GM20000 (cell line): ENCODE measurements around the gene MPV17L2.

ENCODE experiments used
- DNase-seq: peaks from one replicate; pipeline ENCODE4 v3.0.0; 2012; ENCODE audit warnings: low spot score
- CTCF ChIP-seq: IDR thresholded peaks from 2 replicates; pipeline ENCODE4 v1.5.1; 2012; ENCODE audit warnings: mild to moderate bottlenecking, control low read depth; ENCODE audit errors: extremely low read depth, missing control alignments

The MPV17L2 gene

GRCh38 chr19:18194554-18195238, 1.7 kb downstream of the MPV17L2 start:
- DNase-seq = no peak
- TF ChIP-seq CTCF = no peak

GRCh38 chr19:18196511-18196845, 3.5 kb downstream of the MPV17L2 start:
- no peak for TF ChIP-seq CTCF
- no peak for DNase-seq

GRCh38 chr19:18197306-18197705, 4.3 kb downstream of the MPV17L2 start:
- DNase-seq = no peak
- TF ChIP-seq CTCF = no peak

GRCh38 chr19:18197941-18198340, 4.9 kb downstream of the MPV17L2 start:
- TF ChIP-seq CTCF = no peak
- DNase-seq = no peak

GRCh38 chr19:18198374-18198773, 5.4 kb downstream of the MPV17L2 start:
- DNase-seq = no peak
- TF ChIP-seq CTCF = no peak

GRCh38 chr19:18202397-18202777, 9.4 kb downstream of the MPV17L2 start:
- DNase-seq = no peak
- TF ChIP-seq CTCF = no peak

GRCh38 chr19:18202778-18203407, 9.9 kb downstream of the MPV17L2 start:
- no peak for DNase-seq

More at GRCh38 chr19:18202778-18203407, 9.9 kb downstream of the MPV17L2 start:
- TF ChIP-seq CTCF = peak; percentile 11
